Measurements from ENCODE around the gene MTAP. TPM values are rescaled to one million over a fixed set of nuclear protein-coding genes. Genes with fewer than 3 reads are reported as not detected.

The MTAP gene
- total RNA-seq, 1 donor from 2014 or later: 42.5 TPM

DNA sequence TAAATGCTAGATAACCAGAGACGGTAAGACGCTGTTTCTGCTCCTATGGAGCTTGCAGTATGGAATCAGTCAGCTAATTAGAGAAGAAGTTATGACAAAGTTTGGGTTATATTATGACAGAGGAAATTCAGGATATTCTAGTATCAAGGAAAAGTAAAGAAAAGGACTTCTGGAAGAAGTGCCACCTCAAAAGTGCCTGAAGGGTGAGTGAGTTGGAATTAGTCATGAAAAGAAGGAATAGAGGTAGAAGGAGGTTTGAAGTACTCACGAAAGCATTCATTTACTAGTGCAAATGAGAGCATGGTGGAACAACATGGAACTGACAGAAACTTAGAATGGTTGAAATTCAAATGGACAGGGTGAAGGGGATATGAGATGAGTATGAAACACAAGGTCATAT lies 40.4 kb upstream of the MTAP start:
- Mint-ChIP-seq H3K4me3 (ENCODE audit: unreplicated experiment) (no peak overlapping the region), H3K4me1 (ENCODE audit: unreplicated experiment) (peaks cover 7% of the 10 kb centered on the region), H3K27ac (ENCODE audit: unreplicated experiment) (no peak overlapping the region), H3K36me3 (ENCODE audit: unreplicated experiment) (no peaks in the 10 kb centered on the region), H3K9me3 (ENCODE audit: unreplicated experiment) (no peaks in the 10 kb centered on the region), H3K27me3 (ENCODE audit: unreplicated experiment) (peaks cover 49% of the 10 kb centered on the region)
- DNase-seq (ENCODE audit: extremely low spot score, unreplicated experiment): no peak
- TF ChIP-seq, protein P1, sequence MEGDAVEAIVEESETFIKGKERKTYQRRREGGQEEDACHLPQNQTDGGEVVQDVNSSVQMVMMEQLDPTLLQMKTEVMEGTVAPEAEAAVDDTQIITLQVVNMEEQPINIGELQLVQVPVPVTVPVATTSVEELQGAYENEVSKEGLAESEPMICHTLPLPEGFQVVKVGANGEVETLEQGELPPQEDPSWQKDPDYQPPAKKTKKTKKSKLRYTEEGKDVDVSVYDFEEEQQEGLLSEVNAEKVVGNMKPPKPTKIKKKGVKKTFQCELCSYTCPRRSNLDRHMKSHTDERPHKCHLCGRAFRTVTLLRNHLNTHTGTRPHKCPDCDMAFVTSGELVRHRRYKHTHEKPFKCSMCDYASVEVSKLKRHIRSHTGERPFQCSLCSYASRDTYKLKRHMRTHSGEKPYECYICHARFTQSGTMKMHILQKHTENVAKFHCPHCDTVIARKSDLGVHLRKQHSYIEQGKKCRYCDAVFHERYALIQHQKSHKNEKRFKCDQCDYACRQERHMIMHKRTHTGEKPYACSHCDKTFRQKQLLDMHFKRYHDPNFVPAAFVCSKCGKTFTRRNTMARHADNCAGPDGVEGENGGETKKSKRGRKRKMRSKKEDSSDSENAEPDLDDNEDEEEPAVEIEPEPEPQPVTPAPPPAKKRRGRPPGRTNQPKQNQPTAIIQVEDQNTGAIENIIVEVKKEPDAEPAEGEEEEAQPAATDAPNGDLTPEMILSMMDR (IDR thresholded peaks at IDR 0.05): no peak

GRCh38 chr9:21764846-21765245 lies 37.6 kb upstream of the MTAP start:
- peaks cover 7% of the 10 kb centered on the region for H3K4me1 Mint-ChIP-seq (ENCODE audit: unreplicated experiment)
- TF ChIP-seq, protein P1 (IDR thresholded peaks at IDR 0.05): no peak
- no peaks in the 10 kb centered on the region for H3K36me3 Mint-ChIP-seq (ENCODE audit: unreplicated experiment)
- no peaks in the 10 kb centered on the region for H3K9me3 Mint-ChIP-seq (ENCODE audit: unreplicated experiment)
- DNase-seq (ENCODE audit: extremely low spot score, unreplicated experiment): no peak
- H3K4me3 Mint-ChIP-seq (ENCODE audit: unreplicated experiment): no peak overlapping the region
- H3K27ac Mint-ChIP-seq (ENCODE audit: unreplicated experiment): no peak overlapping the region
- H3K27me3 Mint-ChIP-seq (ENCODE audit: unreplicated experiment): peaks cover 38% of the 10 kb centered on the region

DNA sequence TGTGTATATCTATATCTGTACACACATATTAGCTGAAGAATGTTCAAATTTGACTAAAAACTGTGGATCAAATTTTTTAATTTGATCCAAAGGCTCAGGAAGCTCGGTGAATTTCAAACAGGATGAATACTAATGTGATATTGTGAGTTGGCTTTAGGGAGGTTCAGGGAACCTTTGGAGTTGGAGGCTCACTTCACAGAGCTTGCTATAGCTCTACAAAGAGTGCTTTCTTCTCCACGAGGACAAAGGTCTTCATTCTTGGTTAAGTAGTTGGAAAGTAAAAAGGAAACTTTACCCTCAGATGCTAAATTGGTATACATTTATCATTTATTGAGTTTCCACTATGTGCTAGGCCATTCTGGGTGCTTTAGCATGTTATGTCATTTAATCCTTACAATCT lies 36.3 kb upstream of the MTAP start:
- peaks cover 31% of the 10 kb centered on the region for H3K27me3 Mint-ChIP-seq (ENCODE audit: unreplicated experiment)
- H3K27ac Mint-ChIP-seq (ENCODE audit: unreplicated experiment): no peak overlapping the region
- no peaks in the 10 kb centered on the region for H3K9me3 Mint-ChIP-seq (ENCODE audit: unreplicated experiment)
- no peak overlapping the region for H3K4me3 Mint-ChIP-seq (ENCODE audit: unreplicated experiment)
- H3K4me1 Mint-ChIP-seq (ENCODE audit: unreplicated experiment): peaks cover 7% of the 10 kb centered on the region
- no peak for DNase-seq (ENCODE audit: extremely low spot score, unreplicated experiment)
- no peaks in the 10 kb centered on the region for H3K36me3 Mint-ChIP-seq (ENCODE audit: unreplicated experiment)
- TF ChIP-seq, protein P1 (IDR thresholded peaks at IDR 0.05): no peak

GRCh38 chr9:21770871-21771560 lies 31.4 kb upstream of the MTAP start:
- no peak overlapping the region for H3K4me3 Mint-ChIP-seq (ENCODE audit: unreplicated experiment)

DNA sequence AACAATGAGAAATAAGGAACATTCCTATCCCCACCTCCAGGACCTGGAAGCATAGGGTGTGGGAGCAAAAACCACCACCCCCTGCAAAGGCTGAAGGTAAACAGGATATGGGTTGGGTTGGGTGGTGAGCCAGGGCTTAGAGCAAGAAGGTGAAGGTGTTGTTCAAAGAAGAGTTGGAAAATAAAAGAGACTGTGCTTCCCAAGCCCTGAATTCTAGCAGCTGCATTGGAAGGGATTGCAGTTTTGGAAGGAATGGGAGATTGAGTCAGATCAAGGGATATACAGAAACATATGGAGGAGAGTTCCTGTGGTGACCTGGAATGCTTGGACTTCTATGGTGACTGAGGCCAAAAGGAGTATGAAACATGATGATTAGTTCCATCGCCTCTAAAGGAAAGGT lies 24.7 kb upstream of the MTAP start:
- Mint-ChIP-seq H3K4me3 (ENCODE audit: unreplicated experiment) (no peak overlapping the region), H3K4me1 (ENCODE audit: unreplicated experiment) (no peaks in the 10 kb centered on the region), H3K27me3 (ENCODE audit: unreplicated experiment) (peaks cover 14% of the 10 kb centered on the region), H3K36me3 (ENCODE audit: unreplicated experiment) (no peaks in the 10 kb centered on the region), H3K27ac (ENCODE audit: unreplicated experiment) (no peak overlapping the region), H3K9me3 (ENCODE audit: unreplicated experiment) (no peaks in the 10 kb centered on the region)
- no peak for DNase-seq (ENCODE audit: extremely low spot score, unreplicated experiment)
- TF ChIP-seq, protein P1 (IDR thresholded peaks at IDR 0.05): no peak

More at GRCh38 chr9:21770871-21771560, 31.4 kb upstream of the MTAP start:
- Mint-ChIP-seq H3K27ac (ENCODE audit: unreplicated experiment) (no peak overlapping the region), H3K4me1 (ENCODE audit: unreplicated experiment) (no peaks in the 10 kb centered on the region), H3K9me3 (ENCODE audit: unreplicated experiment) (no peaks in the 10 kb centered on the region), H3K27me3 (ENCODE audit: unreplicated experiment) (peaks cover 6% of the 10 kb centered on the region), H3K36me3 (ENCODE audit: unreplicated experiment) (no peaks in the 10 kb centered on the region)
- TF ChIP-seq, protein P1 (IDR thresholded peaks at IDR 0.05): no peak
- DNase-seq (ENCODE audit: extremely low spot score, unreplicated experiment): no peak
